Ramos (cell line): ENCODE results near the gene COQ4.

Source experiments
- in situ Hi-C: fragments of 300-500 bp; cut with MboI; formaldehyde crosslinking; loops from one replicate; pipeline ENCODE4 v1.14.3; 2022; ENCODE audit warnings: low sequenced_read_pairs; ENCODE audit not compliant: unreplicated experiment

The COQ4 gene

GRCh38 chr9:128339761-128340690 is 17.4 kb downstream of the COQ4 start, which contains the start of gene SLC27A4:
Gene SLC27A4 (plus strand): TSS chr9:128340527. CDS start chr9:128343133, 2,606 bp downstream.
- in situ Hi-C loops = no loop called here

- in situ Hi-C loops = no loop called here
These were observed 18.2 kb downstream of the COQ4 start for GRCh38 chr9:128340691-128341434.

DNA sequence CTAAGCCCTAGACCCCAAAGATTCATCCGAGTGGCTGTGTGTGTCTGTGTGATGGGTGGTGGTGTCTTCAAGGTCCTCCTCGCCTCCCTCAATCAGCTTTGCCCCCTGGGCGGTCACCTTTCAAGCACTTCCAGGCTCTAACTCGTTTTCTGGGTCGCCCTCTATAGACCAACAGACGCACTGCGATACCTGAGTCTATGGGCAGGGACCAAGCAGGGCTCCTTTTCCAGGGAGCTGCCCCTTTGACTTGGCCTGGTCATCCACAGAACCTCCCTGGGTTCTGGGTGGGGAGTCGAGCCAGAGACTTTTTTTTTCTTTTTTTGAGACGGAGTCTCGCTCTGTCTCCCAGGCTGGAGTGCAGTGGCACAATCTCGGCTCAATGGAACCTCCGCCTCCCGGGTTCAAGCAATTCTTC is 18.8 kb downstream of the COQ4 start:
- in situ Hi-C loops = no loop called here

DNA sequence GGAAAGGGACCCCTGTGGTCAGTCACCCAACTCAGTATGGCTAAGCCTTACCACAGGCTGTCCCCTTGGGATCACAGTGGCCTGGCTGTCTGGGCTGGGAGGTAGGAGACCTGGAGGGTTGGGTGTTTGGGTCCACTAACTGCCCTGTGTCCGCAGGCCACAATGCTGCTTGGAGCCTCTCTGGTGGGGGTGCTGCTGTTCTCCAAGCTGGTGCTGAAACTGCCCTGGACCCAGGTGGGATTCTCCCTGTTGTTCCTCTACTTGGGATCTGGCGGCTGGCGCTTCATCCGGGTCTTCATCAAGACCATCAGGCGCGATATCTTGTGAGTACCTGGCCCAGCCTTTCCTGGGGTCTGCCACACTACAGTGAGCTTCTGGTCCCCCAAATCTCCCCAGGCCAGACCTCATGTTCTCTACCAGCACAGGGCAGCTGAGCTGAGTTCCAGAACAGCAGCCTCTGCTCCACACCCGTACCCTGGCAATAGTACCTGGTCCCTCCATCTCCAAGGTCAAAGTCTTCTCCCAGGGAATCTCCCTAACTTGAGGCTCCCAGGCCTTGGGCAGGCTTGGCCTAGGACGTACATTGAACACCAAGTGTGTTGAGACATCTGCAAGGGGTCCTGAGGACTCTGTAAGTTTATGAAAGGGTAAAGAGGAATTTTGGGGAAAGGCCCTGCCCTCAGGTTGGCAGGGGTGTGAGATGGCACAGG is 20.5 kb downstream of the COQ4 start:
- in situ Hi-C loops = no loop called here

GRCh38 chr9:128343855-128344254 is 21.2 kb downstream of the COQ4 start:
- in situ Hi-C loops = no loop called here

- in situ Hi-C loops = no loop called here
These were observed 22.4 kb downstream of the COQ4 start for GRCh38 chr9:128344931-128345605.

DNA sequence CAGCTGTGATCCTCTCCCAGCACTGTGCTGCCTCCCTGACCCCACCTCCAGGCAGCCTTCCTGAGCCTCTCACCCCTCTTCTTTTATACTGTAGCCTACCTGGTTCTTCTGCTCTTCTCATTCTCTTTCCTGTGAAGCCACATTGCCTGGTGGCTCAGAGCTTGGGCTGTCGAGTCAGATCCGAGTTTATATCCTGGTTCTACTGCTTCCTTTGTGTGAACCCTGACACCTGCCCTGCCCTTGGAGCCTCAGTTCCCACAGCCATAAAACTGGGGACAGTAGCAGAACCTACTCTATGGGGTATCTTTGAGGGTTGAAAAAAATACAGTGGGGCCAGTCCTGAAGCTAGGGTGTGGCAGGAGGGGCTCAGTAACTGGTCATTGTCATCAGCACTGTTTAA is 26.5 kb downstream of the COQ4 start:
- in situ Hi-C loops = no loop called here

- in situ Hi-C loops = no loop called here
These were observed 27.1 kb downstream of the COQ4 start for GRCh38 chr9:128349772-128350171.

DNA sequence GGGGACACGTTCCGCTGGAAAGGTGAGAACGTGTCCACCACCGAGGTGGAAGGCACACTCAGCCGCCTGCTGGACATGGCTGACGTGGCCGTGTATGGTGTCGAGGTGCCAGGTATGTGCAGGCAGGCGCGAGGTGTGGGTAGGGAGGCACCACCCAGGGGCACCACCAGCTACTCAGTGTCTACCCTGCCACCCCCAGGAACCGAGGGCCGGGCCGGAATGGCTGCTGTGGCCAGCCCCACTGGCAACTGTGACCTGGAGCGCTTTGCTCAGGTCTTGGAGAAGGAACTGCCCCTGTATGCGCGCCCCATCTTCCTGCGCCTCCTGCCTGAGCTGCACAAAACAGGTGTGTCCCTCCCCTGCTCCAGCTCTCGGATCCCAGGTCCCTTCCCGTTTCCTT is 32.8 kb downstream of the COQ4 start:
- in situ Hi-C loops = no loop called here

DNA sequence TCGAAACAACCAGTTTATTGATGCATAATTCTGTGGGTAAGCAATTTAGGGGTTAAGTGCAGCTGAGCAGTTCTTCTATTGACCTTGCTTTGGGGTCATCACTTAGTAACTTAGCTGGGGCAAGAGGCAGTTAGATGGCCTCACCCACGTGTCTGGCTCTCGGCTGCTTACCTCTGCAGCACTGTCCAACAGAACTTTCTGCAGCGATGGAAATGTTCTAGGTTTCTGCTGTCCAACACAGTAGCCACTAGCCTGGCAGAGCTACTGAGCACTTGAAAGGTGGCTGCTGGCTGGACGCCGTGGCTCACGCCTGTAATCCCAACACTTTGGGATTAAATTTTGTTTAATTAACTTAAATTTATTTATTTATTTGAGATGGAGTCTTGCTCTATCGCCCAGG is 35.5 kb downstream of the COQ4 start:
- in situ Hi-C loops = no loop called here

- in situ Hi-C loops = no loop called here
These were observed 36.2 kb downstream of the COQ4 start for GRCh38 chr9:128358861-128359260.

DNA sequence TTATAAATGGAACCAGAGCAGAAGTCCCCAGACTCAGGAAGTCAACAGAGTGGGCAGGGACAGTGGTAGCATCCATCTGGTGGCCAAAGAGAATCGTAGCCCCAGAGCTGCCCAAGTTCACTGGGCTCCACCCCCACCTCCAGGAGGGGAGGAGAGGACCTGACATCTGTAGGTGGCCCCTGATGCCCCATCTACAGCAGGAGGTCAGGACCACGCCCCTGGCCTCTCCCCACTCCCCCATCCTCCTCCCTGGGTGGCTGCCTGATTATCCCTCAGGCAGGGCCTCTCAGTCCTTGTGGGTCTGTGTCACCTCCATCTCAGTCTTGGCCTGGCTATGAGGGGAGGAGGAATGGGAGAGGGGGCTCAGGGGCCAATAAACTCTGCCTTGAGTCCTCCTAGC is 38.2 kb downstream of the COQ4 start:
- in situ Hi-C loops = loop anchor here (5.0 kb wide), 1 partner anchor 56 kb away; no protein-coding TSS in a partner anchor

- in situ Hi-C loops = loop anchor here (5.0 kb wide), 1 partner anchor 56 kb away; no protein-coding TSS in a partner anchor
These were observed 38.8 kb downstream of the COQ4 start for GRCh38 chr9:128361296-128361985.

- in situ Hi-C loops = loop anchor here (5.0 kb wide), 1 partner anchor 55 kb away; no protein-coding TSS in a partner anchor
These were observed 39.5 kb downstream of the COQ4 start for GRCh38 chr9:128361986-128362646.

- in situ Hi-C loops = loop anchor here (5.0 kb wide), 1 partner anchor 55 kb away; no protein-coding TSS in a partner anchor
These were observed 40.1 kb downstream of the COQ4 start for GRCh38 chr9:128362774-128363173.

DNA sequence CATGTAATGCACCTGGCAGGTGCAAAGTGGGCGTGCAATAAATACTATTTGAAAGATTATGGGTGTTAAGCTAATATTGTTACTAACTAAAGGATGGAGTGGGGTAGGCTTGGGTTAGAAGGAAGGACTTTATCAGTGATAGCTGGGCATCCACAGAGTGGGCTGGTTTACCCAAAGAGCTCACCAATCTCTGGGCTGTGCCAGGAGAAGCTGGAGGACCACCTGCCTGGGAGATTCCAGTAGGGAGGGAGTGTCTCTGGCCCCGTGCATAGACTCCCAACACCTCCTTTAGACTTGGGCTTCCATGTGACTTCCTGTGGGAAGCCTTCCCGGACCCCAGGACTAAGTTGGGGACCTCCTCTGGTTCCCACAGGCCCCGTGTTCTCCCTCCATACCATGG is 42.9 kb downstream of the COQ4 start:
- in situ Hi-C loops = no loop called here

GRCh38 chr9:128369024-128369706 is 46.5 kb downstream of the COQ4 start:
- in situ Hi-C loops = no loop called here

GRCh38 chr9:128370367-128370751 is 47.7 kb downstream of the COQ4 start:
- in situ Hi-C loops = no loop called here
